Measurements from ENCODE around the gene TRIM9.

- no peak for TF ChIP-seq EP300 (IDR thresholded peaks at IDR 0.05)
- no peak for TF ChIP-seq POLR2A (IDR thresholded peaks at IDR 0.05)
Observed at GRCh38 chr14:51118993-51119392, 24.1 kb upstream of the TRIM9 start.

All from ovary (tissue), 1 donor.